HG03457 (cell line): Measurements from ENCODE around the gene EHMT1.
"Not testable (repeated sequence)": the region's sequence is repeated elsewhere in the genome, so short reads cannot be mapped to it uniquely, and the experiment has no call there.

Experiments used
- ATAC-seq: cut with Tn5 transposase; IDR thresholded peaks from one replicate; pipeline ENCODE4 v1.9.1; 2021; ENCODE audit warnings: moderate number of reproducible peaks; ENCODE audit not compliant: unreplicated experiment

EHMT1 gene

GRCh38 chr9:137757613-137758029 is 138.8 kb downstream of the EHMT1 start:
- peak; percentile 32 for ATAC-seq

- no peak for ATAC-seq
These were observed 139.3 kb downstream of the EHMT1 start for GRCh38 chr9:137758067-137758466.

- no peak for ATAC-seq
These were observed 140.3 kb downstream of the EHMT1 start for GRCh38 chr9:137759117-137759516.

- ATAC-seq: no peak
These were observed 141.0 kb downstream of the EHMT1 start for GRCh38 chr9:137759649-137760321.

GRCh38 chr9:137760426-137760825 is 141.6 kb downstream of the EHMT1 start:
- no peak for ATAC-seq

- ATAC-seq: no peak
These were observed 142.2 kb downstream of the EHMT1 start for GRCh38 chr9:137761032-137761431.

GRCh38 chr9:137761793-137762192 is 143.0 kb downstream of the EHMT1 start:
- no peak for ATAC-seq

- peak; percentile 47 for ATAC-seq
These were observed 143.7 kb downstream of the EHMT1 start for GRCh38 chr9:137762414-137763061.

GRCh38 chr9:137763271-137763955 is 144.6 kb downstream of the EHMT1 start:
- no peak for ATAC-seq

GRCh38 chr9:137764171-137764671 is 145.4 kb downstream of the EHMT1 start:
- no peak for ATAC-seq

GRCh38 chr9:137764981-137765380 is 146.2 kb downstream of the EHMT1 start:
- ATAC-seq: no peak

GRCh38 chr9:137765536-137765935 is 146.7 kb downstream of the EHMT1 start:
- no peak for ATAC-seq

GRCh38 chr9:137771580-137771979 is 152.8 kb downstream of the EHMT1 start:
- ATAC-seq: no peak

- no peak for ATAC-seq
These were observed 153.6 kb downstream of the EHMT1 start for GRCh38 chr9:137772281-137772873.

GRCh38 chr9:137774775-137775386 is 156.1 kb downstream of the EHMT1 start:
- no peak for ATAC-seq

GRCh38 chr9:137776306-137776995 is 157.6 kb downstream of the EHMT1 start:
- no peak for ATAC-seq

- ATAC-seq: no peak
These were observed 159.0 kb downstream of the EHMT1 start for GRCh38 chr9:137777761-137778160.

GRCh38 chr9:137778336-137778735 is 159.5 kb downstream of the EHMT1 start:
- no peak for ATAC-seq

GRCh38 chr9:137778914-137779313 is 160.1 kb downstream of the EHMT1 start:
- ATAC-seq: no peak

- ATAC-seq: not testable (repeated sequence)
These were observed 161.2 kb downstream of the EHMT1 start for GRCh38 chr9:137780031-137780430.
